NCI-H1930 (cell line): ENCODE results near the gene NKX2-2.
"Not testable (repeated sequence)": the region's sequence is repeated elsewhere in the genome, so short reads cannot be mapped to it uniquely, and the experiment has no call there.

Source experiments
- DNase-seq, 2 experiments: peaks; one replicate each; lab custom pipeline; 2025; lab: John Stamatoyannopoulos, UW

NKX2-2 gene

DNA sequence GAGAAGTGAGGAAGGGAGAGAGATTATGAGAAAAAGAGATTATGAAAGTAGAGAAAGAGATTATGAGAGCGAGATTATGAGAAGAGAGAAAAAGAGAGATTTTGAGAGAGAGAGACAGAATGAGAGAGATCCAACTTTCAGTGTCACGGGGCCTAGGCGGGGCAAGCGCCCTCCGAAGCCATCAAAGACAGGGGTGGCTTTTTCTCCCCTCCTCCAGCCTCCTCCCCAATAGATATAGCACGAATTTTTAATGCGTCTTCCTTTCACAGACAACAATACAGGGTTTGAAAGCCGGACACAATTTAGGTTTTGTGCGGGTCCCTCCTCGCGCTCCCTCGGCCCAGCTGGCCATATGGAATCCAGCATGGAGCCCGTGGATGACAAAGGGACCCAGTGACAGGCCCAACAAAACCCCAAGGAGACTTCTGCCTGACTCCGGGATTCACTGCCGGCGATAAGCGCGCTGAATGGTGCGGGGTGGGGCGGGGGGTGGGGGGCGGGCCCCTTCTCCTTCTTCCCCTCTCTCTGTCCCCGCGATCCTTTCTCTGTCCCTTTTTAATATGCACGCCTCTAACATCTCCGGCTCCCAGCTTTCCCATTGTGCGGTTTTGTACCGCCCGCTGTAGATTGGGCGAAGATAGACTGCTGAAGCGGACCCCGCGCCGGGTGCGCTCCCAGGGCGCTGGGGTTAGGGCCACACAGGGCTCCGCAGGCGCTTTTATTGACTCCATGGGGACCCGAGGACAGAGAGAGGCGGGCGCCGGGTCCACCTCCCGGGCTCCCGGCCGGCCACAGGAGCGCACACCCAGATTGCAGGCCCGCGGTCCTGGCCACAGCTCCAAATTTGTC, 5.4 kb downstream of the NKX2-2 start:
- no peak for DNase-seq

DNA sequence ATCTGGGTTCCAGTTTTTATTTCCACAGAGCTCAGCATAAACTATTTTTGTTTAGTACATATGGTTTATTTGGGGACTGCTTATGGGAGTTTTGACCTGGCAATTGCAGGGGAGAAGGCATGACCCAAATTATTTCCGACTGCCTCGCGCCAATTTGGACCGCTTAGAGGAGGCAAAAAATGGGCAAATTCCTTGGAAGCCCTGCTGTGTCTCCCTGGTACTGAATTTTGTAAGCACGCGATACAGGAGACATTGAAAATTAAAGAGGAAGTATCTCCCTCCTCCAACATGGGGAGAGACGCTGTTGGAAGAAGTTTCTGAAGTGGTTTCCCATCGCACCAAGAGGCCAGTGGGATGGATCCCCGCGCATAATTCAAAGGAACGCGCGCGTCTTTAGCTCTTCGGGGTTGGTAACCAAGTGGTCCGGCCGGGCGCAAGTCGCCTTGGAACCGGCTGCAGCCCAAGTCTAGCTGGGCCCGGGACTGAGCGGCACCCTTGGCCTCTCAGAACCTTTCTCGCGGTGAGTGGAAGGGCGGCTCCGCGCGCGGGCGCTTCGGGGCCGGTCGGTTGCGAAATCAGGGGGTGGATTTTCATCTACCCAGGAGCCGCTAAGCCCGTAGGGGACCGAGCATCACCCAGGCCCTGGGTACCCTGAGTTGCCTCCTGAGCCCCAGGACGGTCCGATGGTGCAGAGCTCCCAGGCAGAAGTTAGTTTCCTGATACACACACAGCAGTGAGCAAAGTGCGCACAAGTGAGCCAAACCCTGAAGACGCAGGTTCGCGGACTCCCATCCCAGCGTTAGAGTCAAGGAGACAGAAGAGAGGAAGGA, 6.2 kb downstream of the NKX2-2 start:
- no peak for DNase-seq

DNA sequence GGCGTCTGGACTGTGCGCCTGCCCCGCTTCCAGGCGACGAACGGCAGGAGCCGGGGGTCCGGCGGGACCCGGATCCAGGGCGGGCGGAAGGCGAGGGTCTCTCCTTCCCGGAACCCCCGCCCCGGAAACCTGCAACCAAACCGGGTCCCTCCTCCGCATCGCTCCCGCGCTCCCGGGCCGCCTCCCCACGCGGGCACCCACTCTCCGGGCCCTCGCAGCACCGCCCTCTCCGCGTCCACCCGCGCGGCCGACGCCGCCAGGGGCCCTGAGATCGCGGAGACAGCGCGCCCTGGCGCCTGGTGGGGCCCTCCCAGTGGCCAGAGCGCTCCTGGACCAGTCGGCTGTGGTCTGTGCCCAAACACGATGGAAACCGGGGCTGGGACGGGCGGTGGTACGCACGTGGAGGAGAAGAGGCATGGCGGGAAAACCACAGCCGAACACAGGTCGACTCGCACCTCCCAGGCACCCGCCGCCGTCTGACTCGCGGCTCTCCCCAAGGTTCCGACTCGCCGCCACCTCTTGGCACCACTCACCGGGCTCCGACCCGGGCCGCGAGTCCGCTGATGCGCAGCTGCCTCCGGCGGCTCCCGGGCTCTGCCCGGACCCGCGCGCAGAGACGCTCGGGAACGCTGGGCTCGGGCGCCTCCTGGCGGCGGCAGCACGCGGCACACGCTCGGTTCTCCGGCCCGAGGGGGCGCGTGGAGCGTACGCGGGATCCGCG, 7.9 kb downstream of the NKX2-2 start:
- DNase-seq: no peak

DNA sequence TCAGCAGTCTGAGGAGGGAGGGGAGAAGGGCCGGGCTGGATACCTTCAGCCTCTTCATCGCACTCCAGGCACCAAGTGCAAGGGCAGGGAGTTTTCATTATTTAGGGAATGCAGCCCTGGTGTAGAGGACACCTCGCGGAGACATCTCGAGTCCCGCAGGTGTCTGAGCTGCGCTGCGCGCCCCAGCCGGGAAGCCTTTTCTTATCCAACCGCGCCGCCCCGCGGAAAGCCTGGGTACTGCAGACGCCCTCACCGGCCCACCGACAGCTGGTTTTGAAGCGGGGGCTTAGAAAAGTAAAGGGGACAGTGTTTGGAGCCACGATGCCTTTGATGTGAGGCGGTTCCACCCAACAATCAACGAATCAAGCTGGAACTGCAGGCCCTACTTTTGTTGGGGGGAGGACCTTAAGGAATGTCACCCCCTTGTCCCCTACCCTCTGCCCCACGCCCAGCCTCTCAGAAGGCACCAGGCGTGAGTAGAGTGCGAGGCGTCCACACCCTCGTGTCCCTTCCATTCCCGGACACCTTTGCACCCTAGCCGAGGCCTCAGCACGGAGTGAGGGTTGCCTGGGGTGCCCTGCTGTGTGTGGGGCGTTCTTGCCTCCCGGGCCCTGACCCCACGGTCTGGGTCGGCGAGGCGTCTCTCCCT, 8.6 kb downstream of the NKX2-2 start:
- DNase-seq: peak; percentile 34 to 67

DNA sequence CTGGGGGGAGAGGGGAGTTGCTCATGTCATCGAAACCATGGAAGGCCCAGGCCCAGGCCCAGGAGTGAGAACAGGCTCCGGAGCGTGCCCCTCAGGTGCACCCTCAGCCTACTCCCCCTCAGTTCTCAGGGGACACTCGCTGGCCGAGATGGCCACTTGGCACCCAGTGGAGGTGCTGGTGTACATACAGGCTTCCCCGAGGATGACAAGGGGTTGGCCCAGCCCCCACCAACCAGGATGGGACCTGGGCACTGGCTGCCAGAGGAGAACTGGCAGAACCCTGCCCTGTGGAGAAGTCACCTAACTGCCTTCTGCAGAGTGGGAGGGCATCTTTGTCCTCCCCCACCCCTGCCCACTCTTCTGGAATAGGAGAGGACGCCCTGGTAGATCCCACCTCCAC, 9.5 kb downstream of the NKX2-2 start:
- no peak for DNase-seq

DNA sequence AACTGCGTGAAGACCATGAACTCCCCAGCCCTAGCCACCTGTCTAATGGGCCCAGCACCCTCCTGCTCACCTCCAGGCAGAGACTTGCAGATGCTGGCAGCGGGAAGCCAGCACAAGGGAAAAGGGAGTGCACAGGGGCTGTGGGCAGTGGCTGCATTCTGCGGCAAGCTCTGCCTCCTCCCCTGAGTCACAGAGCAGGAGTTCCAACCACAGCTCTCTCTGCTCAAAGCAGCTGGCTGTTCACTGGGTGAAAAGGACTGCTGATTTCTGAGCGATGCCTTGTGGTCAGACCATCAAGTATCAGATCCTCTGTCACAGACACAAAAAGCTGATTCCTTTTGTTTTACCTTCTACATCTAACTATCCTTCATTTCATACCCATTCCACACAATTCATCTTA, 10.5 kb downstream of the NKX2-2 start:
- no peak for DNase-seq

DNA sequence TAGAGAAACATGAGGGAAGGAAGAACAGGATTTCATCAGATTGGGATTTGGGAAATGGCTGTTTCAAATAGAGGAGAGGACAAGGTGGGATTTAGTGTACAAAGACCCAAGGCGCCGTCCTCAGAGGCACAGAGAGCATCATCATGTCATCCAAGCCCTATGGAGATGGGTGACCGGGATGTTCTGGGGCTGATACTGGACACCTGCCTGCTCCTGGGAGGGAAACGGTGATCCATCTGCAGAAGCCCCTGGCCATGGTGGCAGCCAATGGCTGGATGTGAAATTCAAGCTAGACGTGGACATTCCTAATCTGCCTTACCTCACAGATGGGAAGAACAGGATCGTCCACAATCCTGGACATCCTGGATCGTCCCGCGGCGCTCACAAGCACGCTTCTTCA, 12.7 kb downstream of the NKX2-2 start:
- DNase-seq: no peak

DNA sequence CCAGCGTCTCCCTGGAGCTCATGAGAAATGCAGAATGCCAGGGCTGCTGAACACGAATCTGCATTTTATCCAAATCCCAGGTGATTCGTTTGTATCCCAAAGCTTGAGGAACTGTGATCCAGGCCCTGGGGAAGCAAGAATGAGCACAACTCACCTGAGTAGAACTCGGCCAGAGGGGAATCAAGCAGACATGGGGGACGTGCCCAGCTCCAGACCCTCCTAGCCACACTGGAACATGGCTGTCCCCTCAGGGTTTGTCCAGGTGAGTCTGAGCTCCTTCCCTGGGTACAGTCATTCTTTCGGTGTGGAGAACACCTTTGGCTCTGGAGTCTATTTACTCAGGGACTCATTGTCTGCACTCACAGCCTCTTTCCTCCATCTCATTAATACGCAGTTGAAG, 13.3 kb downstream of the NKX2-2 start:
- no peak for DNase-seq

DNA sequence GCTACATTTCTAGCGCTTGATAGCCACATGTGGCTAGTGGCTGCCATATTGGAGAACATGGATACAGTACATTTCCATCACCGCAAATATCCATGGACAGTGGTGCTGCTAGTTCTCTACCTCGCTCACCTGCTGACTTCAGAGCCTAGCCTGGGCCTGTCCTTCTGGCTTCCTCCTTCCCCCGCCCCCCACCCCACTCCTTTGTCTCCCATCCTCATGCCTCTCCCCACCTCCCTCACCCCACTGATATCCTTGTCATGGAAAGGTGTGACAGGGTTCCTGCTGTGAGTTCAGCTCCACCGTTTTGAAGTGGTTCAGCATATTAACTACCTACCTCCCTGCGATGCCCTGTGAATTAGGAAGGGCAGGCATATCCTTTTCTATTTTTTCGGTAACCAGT, 14.2 kb downstream of the NKX2-2 start:
- DNase-seq: no peak

DNA sequence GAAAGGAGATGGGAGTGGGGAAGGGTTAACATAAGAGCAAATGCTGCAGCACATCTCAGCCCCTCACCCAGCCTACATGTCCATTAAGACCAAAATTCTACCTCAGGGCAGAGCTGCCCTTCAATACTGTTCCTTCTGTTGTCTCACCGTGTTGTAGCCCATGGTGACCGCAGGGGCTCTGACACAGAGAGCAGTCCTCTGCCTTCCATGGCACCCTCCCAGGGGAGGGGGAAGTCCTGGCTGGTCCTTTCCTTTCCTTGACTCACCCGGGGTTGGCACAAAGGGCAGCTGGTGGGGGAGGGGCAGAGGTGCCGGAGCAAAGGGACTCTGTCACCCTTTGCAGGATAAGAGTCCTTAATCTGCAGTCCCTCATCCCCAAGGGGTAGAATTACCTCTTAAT, 15.2 kb downstream of the NKX2-2 start:
- DNase-seq: no peak

DNA sequence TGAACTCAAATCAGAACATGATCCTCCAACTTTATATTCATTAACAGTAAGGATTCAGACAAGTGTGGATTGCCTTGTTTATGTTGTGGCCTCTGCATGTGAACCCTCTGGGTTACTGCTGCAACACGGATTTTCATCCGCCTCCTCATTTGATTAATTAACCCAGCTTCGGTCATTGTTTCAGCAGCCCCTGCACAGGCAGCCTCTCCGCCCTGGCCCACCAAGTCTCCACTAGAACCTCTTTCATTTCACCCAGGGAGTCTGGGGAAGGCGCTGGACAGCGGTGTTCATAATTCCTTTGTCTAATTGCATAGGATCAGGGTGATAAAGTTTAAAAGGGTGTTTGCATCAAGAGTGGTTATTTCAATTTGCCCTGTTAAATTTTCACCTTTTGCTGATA, 15.7 kb downstream of the NKX2-2 start:
- no peak for DNase-seq

DNA sequence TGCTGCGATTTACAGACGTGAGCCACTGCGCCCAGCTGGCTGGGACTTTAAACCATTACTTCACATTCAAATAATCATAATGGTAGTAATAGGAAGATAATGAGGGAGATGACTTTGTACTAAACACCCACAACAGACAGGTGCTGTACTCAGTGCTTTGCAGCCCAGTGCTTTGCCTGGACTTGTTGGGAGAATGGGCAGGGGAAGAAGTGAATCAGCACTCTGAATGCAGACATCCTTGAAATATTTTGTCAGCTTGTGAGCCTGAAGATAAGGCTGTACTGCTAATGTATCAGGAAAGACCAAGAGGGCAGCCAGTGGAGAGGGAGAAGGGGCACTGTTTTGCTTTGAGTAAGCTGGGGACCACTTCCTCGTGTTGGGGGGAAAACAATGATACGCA, 17.4 kb downstream of the NKX2-2 start:
- DNase-seq: no peak

DNA sequence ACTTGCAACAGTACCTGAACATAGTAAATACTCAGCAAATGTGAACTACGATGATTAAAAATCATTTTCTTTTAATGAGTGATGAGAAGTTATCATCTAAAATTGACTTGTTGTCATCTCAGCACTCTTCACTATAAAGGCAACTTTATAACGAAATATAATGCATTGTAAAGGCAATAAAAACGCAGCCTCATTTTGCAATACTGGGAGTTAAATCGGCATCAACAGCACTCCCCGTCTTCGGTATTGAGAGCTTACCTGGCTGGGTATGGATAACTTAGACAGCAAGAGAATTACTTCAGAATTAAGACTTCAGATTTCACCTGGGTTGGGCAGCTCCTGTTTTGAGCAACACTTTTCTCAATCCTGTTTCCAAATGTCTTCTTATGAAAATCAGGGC, 20.8 kb downstream of the NKX2-2 start:
- DNase-seq: no peak

DNA sequence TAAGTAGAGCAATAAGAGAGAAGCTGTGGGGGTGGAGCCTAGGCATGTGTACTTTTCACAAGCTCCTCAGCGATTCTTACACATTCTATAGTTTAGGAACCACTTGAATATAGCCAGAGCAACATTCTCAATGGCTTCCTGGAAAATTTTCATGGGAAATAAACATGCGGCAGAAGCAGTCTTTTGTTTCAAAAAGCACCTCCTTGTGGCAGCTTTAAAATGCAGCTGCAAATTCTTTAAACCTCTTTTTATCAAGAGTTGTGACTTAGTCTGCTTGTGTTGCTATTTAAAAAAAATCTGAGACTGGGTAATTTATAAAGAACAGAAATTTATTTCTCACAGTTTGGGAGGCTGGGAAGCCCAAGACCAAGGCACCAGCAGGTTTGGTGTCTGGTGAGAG, 23.8 kb downstream of the NKX2-2 start:
- no peak for DNase-seq

DNA sequence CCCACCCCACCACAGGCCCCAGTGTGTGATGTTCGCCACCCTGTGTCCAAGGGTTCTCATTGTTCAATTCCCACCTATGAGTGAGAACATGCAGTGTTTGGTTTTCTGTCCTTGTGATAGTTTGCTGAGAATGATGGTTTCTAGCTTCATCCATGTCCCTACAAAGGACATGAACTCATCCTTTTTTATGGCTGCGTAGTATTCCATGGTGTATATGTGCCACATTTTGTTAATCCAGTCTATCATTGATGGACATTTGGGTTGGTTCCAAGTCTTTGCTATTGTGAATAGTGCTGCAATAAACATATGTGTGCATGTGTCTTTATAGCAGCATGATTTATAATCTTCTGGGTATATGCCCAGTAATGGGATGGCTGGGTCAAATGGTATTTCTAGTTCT, 33.7 kb downstream of the NKX2-2 start:
- not testable (repeated sequence) for DNase-seq

DNA sequence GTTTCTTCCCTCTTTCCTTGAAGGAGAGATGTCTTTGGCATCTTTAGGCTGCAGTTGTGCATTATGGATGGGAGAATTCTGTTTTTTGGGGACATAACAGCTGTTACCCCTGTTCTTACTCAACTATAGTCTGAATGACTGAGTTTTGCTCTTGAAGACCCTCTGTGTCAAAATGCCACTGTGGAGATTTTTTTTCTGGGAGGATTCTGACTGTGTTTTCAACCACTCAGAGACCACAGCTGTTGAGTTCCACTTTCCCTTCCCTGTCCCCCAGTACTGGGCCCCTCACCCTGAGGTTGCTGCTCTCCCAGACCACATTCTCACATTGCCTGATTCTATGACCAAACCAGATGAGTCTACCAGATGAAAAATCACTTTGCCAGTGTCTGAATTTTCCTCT, 48.1 kb downstream of the NKX2-2 start:
- DNase-seq: no peak

DNA sequence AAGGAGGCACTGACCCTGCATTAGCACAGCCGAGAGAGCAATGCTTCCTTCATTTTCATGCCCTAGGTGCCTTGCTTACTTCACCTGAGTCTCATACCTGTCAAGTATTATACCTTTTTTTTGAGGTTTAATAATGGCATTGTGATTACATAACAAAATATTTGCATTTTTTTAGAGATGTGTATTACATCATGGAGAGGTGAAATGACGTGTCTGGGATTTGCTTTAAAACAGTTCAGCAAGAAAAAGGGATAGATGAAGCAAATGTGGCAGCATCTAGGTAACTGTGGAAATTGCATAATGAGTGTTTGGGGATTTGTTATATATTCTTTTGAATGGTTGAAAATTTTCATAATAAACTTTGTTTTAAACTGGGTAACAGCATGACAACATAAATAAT, 48.9 kb downstream of the NKX2-2 start:
- DNase-seq: no peak
